Lower leg skin (tissue), 3 donors: ENCODE measurements around the gene CELF5.

Source experiments
- CTCF ChIP-seq, 3 donors: fragments of 450-650 bp; IDR thresholded peaks; one replicate each; pipeline ENCODE4 v1.5.1; 2016; ENCODE audit warnings: antibody characterized with exemption in 3 of 3, mild to moderate bottlenecking in 3 of 3, moderate library complexity in 2 of 3
- POLR2A ChIP-seq, 2 donors: fragments of 450-650 bp; IDR thresholded peaks; one replicate each; pipeline ENCODE4 v1.6.1; 2016 to 2017; ENCODE audit warnings: antibody characterized with exemption in 2 of 2, mild to moderate bottlenecking in 1 of 2, moderate library complexity in 1 of 2

- no peak for TF ChIP-seq CTCF (IDR thresholded peaks at IDR 0.05)
- no peak for TF ChIP-seq POLR2A (IDR thresholded peaks at IDR 0.05)
Observed at GRCh38 chr19:3190470-3190770, 34.0 kb upstream of the CELF5 start.
